GM21723 (cell line): ENCODE measurements around the gene LRRK1.
"Not testable (repeated sequence)": the region's sequence is repeated elsewhere in the genome, so short reads cannot be mapped to it uniquely, and the experiment has no call there.

Experiments
- ATAC-seq: cut with Tn5 transposase; IDR thresholded peaks from one replicate; pipeline ENCODE4 v1.9.1; 2021; ENCODE audit warnings: mild to moderate bottlenecking, moderate library complexity; ENCODE audit not compliant: unreplicated experiment

The LRRK1 gene

GRCh38 chr15:101066501-101067408 is 147.6 kb downstream of the LRRK1 start:
- no peak for ATAC-seq

- ATAC-seq, result no peak
Observed at GRCh38 chr15:101067660-101068522, 148.7 kb downstream of the LRRK1 start.

DNA sequence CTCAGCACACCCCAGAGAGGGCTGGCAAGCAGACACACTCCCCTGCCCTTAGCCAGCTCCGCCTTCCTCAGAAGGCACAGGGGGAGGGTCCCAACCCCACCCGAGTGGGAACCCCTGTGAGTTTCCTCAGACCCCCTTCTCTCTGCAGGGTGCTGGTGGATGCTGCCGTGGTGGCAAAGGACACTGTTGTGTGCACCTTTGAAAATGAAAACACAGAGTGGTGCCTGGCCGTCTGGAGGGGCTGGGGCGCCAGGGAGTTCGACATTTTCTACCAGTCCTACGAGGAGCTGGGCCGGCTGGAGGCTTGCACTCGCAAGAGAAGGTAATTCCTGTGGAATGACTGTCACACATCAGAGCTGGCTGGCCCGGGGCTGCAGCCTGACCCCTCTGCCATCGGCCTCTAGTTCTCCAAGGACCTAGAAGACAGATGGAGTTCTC is 149.4 kb downstream of the LRRK1 start:
- no peak for ATAC-seq

DNA sequence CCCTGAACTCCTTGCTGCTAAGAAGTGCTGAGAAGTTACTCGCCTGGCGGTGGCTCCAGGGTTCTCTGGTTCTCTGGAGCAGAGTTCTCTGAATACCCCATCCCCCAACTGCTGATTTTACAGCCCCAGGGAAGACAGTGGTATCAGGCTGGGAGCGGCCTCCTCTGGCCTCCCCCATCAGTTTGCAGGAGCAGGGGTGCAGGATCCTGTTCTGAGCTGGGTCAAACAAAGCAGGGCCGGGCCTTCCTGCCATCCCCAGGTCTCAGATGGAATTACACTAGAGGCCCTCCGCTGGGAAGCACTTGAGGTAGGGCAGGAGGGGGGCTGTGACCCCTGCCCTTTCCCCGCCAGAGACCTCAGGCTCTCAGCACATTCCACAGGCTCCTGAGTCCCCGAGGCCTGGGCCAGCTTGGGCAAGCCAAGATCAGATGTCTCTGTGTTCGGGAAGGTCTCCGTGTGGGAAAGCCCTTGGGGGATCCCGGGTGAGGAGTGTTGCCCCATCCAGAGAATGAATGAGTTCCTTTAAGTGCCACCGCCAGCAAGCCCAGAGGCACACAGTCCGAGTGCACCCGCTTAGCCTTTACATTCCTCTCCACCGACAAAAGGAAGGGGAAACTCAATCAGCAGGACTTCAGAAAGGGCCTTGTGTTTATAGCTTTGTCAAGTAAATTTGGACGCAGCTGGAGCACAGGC is 149.9 kb downstream of the LRRK1 start:
- ATAC-seq, result no peak

DNA sequence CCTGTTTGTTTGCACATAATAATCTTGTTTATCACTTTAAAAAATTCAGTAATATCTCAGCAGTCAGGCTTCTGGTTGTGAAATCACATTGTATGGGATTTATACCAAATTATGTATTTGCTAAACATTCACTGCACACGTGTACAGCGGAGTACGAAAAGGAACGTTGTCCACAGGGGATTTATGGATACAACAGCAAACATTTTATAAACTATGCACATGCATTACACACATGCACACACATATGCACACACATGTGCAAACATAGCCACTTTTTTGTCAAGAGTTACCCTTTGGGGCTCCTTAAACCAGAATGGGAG is 150.5 kb downstream of the LRRK1 start:
- ATAC-seq, result no peak

DNA sequence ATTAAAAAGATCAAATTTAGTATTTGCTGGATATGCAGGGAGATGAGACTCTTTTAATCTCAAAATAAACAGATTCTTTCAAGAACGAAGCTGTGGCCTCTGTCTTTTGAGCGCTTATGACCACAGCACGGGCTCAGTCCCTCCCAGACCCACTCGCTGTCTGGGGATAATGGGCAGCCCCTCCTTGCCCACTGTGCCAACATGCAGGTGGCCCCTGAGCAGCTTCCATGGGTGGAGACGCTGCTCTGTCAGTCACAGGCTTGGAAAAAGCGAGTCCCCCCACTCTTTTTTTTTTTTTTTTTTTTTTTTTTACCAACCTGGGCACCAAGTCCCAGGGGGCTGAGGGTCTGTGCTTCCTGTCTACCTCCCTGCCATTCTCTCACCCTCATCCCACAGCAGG is 150.9 kb downstream of the LRRK1 start:
- ATAC-seq, result no peak

GRCh38 chr15:101070502-101071273 is 151.5 kb downstream of the LRRK1 start:
- no peak for ATAC-seq

DNA sequence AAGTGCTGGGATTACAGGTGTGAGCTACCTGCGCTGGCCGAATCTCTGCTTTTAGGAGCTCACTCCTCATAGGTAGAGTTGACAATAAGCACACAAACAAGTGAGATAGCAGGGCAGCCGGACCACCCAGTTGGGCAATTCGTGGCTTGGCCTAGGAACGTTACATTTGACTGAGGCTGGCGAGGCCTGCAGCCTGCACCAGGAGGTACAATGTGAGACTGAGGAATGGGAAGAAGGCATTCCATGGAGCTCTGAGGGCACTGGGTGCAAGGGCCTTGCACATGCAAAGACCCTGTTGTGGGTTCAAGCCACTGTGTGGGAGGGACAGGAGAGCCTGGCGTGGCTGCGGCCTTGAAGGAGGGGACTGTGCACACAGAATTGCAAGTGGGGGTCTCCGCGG is 152.5 kb downstream of the LRRK1 start:
- no peak for ATAC-seq

GRCh38 chr15:101072235-101072634 is 153.1 kb downstream of the LRRK1 start:
- ATAC-seq, result not testable (repeated sequence)

DNA sequence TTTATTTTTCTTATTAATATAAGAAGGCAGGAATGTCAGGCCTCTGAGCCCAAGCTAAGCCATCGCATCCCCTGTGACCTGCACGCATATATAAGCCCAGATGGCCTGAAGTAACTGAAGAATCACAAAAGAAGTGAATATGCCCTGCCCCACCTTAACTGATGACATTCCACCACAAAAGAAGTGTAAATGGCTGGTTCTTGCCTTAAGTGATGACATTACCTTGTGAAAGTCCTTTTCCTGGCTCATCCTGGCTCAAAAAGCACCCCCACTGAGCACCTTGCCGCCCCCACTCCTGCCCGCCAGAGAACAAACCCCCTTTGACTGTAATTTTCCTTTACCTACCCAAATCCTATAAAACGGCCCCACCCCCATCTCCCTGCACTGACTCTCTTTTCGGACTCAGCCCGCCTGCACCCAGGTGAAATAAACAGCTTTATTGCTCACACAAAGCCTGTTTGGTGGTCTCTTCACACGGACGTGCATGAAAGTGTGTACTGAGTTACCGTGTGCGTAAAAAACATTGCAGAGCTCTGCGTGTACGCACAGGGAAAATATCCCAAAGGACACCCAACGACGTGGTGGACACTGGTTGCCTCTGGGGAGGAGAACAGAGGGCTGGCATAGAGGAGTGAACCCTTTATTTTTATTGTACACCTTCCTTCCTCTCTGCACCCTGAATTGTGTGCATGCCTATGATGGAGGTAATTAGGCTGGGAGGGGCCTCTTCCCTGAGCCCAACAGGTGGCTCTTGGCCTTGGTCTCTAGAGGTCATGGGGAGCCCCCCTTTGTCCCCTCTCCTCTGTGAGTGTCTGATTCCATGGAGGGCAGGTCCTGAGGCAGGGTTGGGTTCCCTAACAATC is 158.9 kb downstream of the LRRK1 start:
- not testable (repeated sequence) for ATAC-seq

DNA sequence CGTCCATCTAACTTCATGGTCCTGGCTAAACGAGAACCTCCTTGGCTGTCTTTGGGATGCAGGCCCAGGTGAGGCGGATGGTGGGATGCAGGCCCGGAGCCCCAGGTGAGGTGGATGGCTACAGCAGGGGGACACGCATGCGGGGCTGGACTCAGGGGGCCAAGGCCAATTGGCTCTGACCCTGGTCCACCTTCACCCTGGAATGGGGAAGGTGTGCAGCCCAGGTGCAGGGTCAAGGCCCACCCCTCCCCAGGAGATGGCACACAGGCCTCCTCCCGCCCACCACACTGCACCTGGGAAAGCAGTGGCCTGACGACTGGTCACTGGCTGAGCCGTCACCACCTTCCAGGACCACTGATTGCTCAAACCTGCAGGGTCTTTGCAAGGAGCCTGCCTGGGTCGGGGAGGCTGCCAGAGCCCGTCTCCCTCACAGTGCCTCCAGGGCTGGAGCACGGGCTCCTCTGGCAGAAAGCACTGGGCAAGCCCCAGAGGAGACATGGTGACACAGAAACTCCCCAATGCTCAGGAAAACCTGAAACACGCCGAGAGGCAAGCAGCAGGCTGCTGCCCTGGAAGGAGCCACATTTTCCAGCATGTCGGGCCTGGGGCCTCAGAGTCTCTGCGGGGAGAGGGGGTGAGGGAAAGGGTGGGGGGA is 159.6 kb downstream of the LRRK1 start:
- no peak for ATAC-seq

- ATAC-seq, result no peak
Observed at GRCh38 chr15:101081900-101082299, 162.7 kb downstream of the LRRK1 start.

GRCh38 chr15:101083336-101084045 is 164.3 kb downstream of the LRRK1 start:
- ATAC-seq, result no peak

DNA sequence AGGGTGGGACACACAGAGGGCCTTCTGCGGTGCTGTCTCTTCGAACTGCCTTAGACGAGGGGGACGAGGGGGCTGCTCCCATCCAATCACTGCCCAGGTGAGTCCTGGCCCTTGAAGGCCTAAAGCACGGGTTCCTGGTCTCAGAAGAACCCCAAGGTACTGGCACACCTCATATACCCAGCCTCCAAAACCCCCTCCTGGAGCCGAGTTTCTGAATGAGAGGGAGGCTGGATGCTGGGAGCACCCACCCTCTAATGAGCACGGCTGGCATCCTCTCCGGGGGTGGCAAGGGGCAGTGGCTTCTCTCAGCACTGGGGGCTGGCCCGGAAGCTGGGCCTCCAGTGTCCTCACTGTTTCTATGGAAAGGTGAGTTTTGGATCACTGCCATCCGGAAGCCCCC is 165.6 kb downstream of the LRRK1 start:
- no peak for ATAC-seq

GRCh38 chr15:101085311-101085700 is 166.1 kb downstream of the LRRK1 start:
- ATAC-seq, result no peak

- no peak for ATAC-seq
Observed at GRCh38 chr15:101086394-101087171, 167.4 kb downstream of the LRRK1 start.

- ATAC-seq, result no peak
Observed at GRCh38 chr15:101087172-101087769, 168.1 kb downstream of the LRRK1 start.
